Fibroblast of lung (primary cell): ENCODE results near the gene MPP2. TPM values are rescaled to one million over a fixed set of nuclear protein-coding genes. Genes with fewer than 3 reads are reported as not detected.

Experiments used
- DNase-seq, 2 donors: peaks; one replicate each; pipeline versions ENCODE4 v3.0.0 to v3.0.0-alpha.2; 2010; ENCODE audit warnings: low read depth in 2 of 2
- H2AFZ ChIP-seq: 2 replicates; pipeline ENCODE4 v1.5.1; 2012; ENCODE audit warnings: low read length, control low read depth, inconsistent platforms
- H3K27ac ChIP-seq: 2 replicates; pipeline ENCODE4 v1.5.1; 2011; ENCODE audit warnings: low read length, control low read depth; ENCODE audit not compliant: insufficient read depth
- H3K27me3 ChIP-seq: 2 replicates; pipeline ENCODE4 v1.5.1; 2011; ENCODE audit warnings: mild to moderate bottlenecking, low read length; ENCODE audit not compliant: control insufficient read depth, insufficient read depth
- H3K36me3 ChIP-seq: 2 replicates; pipeline ENCODE4 v1.5.1; 2011; ENCODE audit warnings: low read length; ENCODE audit not compliant: control insufficient read depth, insufficient read depth
- H3K4me1 ChIP-seq: 2 replicates; pipeline ENCODE4 v1.5.1; 2011; ENCODE audit warnings: low read length; ENCODE audit not compliant: control insufficient read depth, insufficient read depth; ENCODE audit errors: extremely low read depth
- H3K4me2 ChIP-seq: 2 replicates; pipeline ENCODE4 v1.5.1; 2011; ENCODE audit warnings: low read length, control low read depth; ENCODE audit not compliant: insufficient read depth; ENCODE audit errors: extremely low read depth
- H3K4me3 ChIP-seq, 4 experiments: fragments of 200-600 bp in 1 of 4; sonication (generic) in 1 of 4; replicated peaks in 1 of 4; 2 replicates each; pipeline ENCODE4 v1.5.1; 2011 to 2016; ENCODE audit warnings: low read length in 4 of 4, low read depth in 3 of 4, mild to moderate bottlenecking in 3 of 4, control low read depth in 2 of 4, inconsistent platforms in 1 of 4, mixed read lengths in 1 of 4; ENCODE audit not compliant: insufficient read depth in 1 of 4; ENCODE audit errors: control extremely low read depth in 1 of 4
- H3K79me2 ChIP-seq: 2 replicates; pipeline ENCODE4 v1.5.1; 2012; ENCODE audit warnings: mild to moderate bottlenecking, low read length, inconsistent platforms; ENCODE audit not compliant: control insufficient read depth, insufficient read depth
- H3K9ac ChIP-seq: 2 replicates; pipeline ENCODE4 v1.5.1; 2011; ENCODE audit warnings: mild to moderate bottlenecking, low read length, control low read depth; ENCODE audit not compliant: insufficient read depth
- H3K9me3 ChIP-seq: 2 replicates; pipeline ENCODE4 v1.5.1; 2012; ENCODE audit warnings: low read depth, low read length; ENCODE audit not compliant: control insufficient read depth, insufficient read depth
- H4K20me1 ChIP-seq: 2 replicates; pipeline ENCODE4 v1.5.1; 2011; ENCODE audit warnings: low read length; ENCODE audit not compliant: control insufficient read depth, insufficient read depth; ENCODE audit errors: extremely low read depth
- EZH2 ChIP-seq: IDR thresholded peaks from 2 replicates; pipeline ENCODE4 v1.5.1; 2012; ENCODE audit warnings: low read length, control low read depth, mild to moderate bottlenecking; ENCODE audit errors: missing control alignments
- polyA plus RNA-seq, 2 donors: library from polyadenylated mRNA; depleted of rRNA in 1 of 2; stranded (reverse) in 1 of 2; unstranded in 1 of 2; fragments of >200 nt; gene quantifications; 2 replicates each; pipeline ENCODE4 v1.2.1, GENCODE V29; 2011 to 2012; ENCODE audit warnings: missing spikeins in 1 of 2
- total RNA-seq: library from RNA; depleted of rRNA; stranded (reverse); fragments of >200 nt; gene quantifications from 2 replicates; pipeline ENCODE4 v1.2.1, GENCODE V29; 2014
- TF ChIP-seq, protein P1 (sequence below), 2 donors: IDR thresholded peaks in 1 of 2; conservative IDR thresholded peaks in 1 of 2; 1 replicate in 1 of 2; 2 replicates in 1 of 2; pipeline ENCODE4 v1.5.1; 2011 to 2012; ENCODE audit warnings: low read length in 2 of 2, control low read depth in 1 of 2, inconsistent platforms in 1 of 2, low read depth in 1 of 2, mild to moderate bottlenecking in 1 of 2

The MPP2 gene
- total and polyA plus RNA-seq, 2 donors (not counting 1 experiment from before 2014, with no cell fraction given), result 1.2 to 2.1 TPM

DNA sequence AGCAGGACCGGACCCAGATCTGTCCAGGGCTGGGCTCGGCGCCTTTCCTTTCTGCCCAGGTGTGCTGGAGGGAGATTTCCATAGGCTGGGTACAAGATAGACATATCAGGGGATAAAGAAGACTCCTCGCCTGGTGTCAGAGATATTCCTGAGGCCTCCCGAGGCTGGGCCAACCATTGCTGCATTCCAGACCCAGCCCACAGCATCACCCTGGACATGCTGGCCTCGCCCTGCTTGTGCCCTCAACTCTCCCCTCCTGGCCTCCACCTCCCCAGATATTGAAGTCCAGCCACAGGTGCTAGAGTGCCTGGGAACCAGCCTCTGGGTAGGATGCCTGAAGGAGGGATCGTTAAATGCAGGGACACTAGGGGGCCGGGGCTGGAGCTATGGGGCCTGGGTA lies 58.2 kb downstream of the MPP2 start:
- H3K4me1 ChIP-seq, result no peaks in the 10 kb centered on the region
- H3K4me3 ChIP-seq, result no peak overlapping the region
- TF ChIP-seq, protein P1, sequence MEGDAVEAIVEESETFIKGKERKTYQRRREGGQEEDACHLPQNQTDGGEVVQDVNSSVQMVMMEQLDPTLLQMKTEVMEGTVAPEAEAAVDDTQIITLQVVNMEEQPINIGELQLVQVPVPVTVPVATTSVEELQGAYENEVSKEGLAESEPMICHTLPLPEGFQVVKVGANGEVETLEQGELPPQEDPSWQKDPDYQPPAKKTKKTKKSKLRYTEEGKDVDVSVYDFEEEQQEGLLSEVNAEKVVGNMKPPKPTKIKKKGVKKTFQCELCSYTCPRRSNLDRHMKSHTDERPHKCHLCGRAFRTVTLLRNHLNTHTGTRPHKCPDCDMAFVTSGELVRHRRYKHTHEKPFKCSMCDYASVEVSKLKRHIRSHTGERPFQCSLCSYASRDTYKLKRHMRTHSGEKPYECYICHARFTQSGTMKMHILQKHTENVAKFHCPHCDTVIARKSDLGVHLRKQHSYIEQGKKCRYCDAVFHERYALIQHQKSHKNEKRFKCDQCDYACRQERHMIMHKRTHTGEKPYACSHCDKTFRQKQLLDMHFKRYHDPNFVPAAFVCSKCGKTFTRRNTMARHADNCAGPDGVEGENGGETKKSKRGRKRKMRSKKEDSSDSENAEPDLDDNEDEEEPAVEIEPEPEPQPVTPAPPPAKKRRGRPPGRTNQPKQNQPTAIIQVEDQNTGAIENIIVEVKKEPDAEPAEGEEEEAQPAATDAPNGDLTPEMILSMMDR (conservative IDR thresholded peaks at IDR 0.05 in 1 of 2, IDR thresholded peaks at IDR 0.05 in 1 of 2; ENCODE audit: low read depth in 1 of 2, low read length in 2 of 2), result no peak
- TF ChIP-seq EZH2, result no peak
- H2AFZ ChIP-seq, result no peak overlapping the region
- no peaks in the 10 kb centered on the region for H3K79me2 ChIP-seq
- peaks cover 11% of the 10 kb centered on the region for H3K27me3 ChIP-seq
- no peak overlapping the region for H3K9ac ChIP-seq
- no peaks in the 10 kb centered on the region for H3K9me3 ChIP-seq
- no peak overlapping the region for H3K27ac ChIP-seq
- no peak for DNase-seq
- H4K20me1 ChIP-seq, result no peaks in the 10 kb centered on the region
- no peak overlapping the region for H3K4me2 ChIP-seq
- no peaks in the 10 kb centered on the region for H3K36me3 ChIP-seq

DNA sequence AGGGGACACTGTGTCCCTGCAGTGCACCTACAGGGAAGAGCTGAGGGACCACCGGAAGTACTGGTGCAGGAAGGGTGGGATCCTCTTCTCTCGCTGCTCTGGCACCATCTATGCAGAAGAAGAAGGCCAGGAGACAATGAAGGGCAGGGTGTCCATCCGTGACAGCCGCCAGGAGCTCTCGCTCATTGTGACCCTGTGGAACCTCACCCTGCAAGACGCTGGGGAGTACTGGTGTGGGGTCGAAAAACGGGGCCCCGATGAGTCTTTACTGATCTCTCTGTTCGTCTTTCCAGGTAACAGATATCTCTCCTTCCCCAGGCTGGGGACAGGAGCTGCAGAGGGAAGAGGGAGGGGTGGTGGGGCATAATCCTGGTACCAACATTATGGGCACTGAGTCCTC lies 58.7 kb downstream of the MPP2 start:
- Histone ChIP-seq H3K79me2 (no peaks in the 10 kb centered on the region), H3K9ac (no peak overlapping the region), H3K27ac (no peak overlapping the region), H3K27me3 (peaks cover 11% of the 10 kb centered on the region), H3K4me3 (no peak overlapping the region), H3K36me3 (no peaks in the 10 kb centered on the region), H3K4me2 (no peak overlapping the region), H2AFZ (no peak overlapping the region), H4K20me1 (no peaks in the 10 kb centered on the region), H3K9me3 (no peaks in the 10 kb centered on the region), H3K4me1 (no peaks in the 10 kb centered on the region)
- TF ChIP-seq EZH2, result no peak
- TF ChIP-seq, protein P1 (conservative IDR thresholded peaks at IDR 0.05 in 1 of 2, IDR thresholded peaks at IDR 0.05 in 1 of 2; ENCODE audit: low read depth in 1 of 2, low read length in 2 of 2), result no peak
- DNase-seq, result no peak

DNA sequence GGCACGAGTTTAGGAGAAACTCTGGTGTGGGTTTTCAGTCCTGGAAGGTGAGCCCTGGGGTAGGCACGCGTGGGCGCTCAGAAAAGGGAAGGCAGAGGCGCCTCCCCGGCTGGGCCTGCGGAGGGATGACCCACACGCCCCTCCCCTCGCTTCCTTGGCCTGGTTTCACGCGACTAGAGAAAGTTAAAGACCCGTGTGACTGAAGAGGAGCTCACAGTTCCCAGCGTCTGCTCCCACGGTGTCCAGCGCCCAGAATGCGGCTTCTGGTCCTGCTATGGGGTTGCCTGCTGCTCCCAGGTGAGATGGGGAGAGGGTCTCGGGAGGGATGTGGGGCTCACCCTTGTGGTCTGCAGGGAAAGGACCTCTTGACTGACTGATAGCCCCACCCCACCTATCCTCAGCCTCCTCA lies 60.4 kb downstream of the MPP2 start, which contains the start of gene CD300LG:
TSS of gene CD300LG (plus strand) at position 214 of the 409 bp plus-strand sequence. CDS start at position 255, 41 bp downstream.
- no peak within 1 kb of the TSS for H3K4me2 ChIP-seq
- no peaks in the 10 kb centered on the region for H3K79me2 ChIP-seq
- H3K27me3 ChIP-seq, result peaks cover 3% of the 10 kb centered on the region
- peak within 1 kb of the TSS; percentile 68 for H2AFZ ChIP-seq
- no peaks in the 10 kb centered on the region for H3K9me3 ChIP-seq
- DNase-seq, result no peak
- H3K4me1 ChIP-seq, result no peaks in the 10 kb centered on the region
- no peak within 1 kb of the TSS for H3K9ac ChIP-seq
- H3K36me3 ChIP-seq, result no peaks in the 10 kb centered on the region
- TF ChIP-seq, protein P1 (conservative IDR thresholded peaks at IDR 0.05 in 1 of 2, IDR thresholded peaks at IDR 0.05 in 1 of 2; ENCODE audit: low read depth in 1 of 2, low read length in 2 of 2), result no peak
- TF ChIP-seq EZH2, result no peak
- no peak within 1 kb of the TSS for H3K27ac ChIP-seq
- H3K4me3 ChIP-seq, result no peak within 1 kb of the TSS
- no peaks in the 10 kb centered on the region for H4K20me1 ChIP-seq
